OCI-LY7 (cell line): ENCODE measurements around the gene ZNF205.

Experiments
- CTCF ChIP-seq: fragments of 200-600 bp; sonication (generic); conservative IDR thresholded peaks from 2 replicates; pipeline ENCODE4 v1.5.1; 2014; ENCODE audit warnings: mild to moderate bottlenecking, antibody characterized with exemption, low read length, moderate library complexity, mixed read lengths
- EZH2phosphoT487 ChIP-seq: fragments of 200-600 bp; sonication (generic); IDR thresholded peaks from 2 replicates; pipeline ENCODE4 v1.6.1; 2018; ENCODE audit warnings: low read depth, borderline replicate concordance, mild to moderate bottlenecking, mixed run types, antibody characterized with exemption, low read length, moderate library complexity, mixed read lengths

GRCh38 chr16:3135126-3135715 lies 22.8 kb downstream of the ZNF205 start:
- TF ChIP-seq CTCF (no peak), EZH2phosphoT487 (no peak)
